ENCODE data around the gene DSCAM. TPM values are rescaled to one million over a fixed set of nuclear protein-coding genes. Genes with fewer than 3 reads are reported as not detected.

The DSCAM gene
- total and polyA plus RNA-seq, 2 experiments from 2014 or later, result 0.07 TPM; not detected in 1

DNA sequence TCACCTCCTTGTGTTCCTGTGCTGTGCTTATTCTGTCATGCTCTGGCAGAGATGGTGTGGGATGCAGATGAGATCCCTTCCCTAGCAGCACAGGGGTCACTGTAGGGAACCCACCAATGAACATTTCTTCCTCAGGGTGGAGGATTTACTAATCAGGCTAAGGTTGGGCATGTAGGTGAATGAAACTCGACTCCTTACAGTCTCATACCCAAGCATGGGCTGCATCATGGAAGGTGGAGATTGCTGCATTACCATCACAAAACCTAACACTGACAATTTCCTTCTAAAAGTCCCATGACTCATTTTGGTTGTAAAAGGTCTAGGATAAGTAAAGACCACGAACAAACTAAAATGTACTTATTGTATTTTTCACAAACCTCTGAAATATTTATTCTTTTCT, 399.9 kb downstream of the DSCAM start (continued):
- TF ChIP-seq, protein P1, sequence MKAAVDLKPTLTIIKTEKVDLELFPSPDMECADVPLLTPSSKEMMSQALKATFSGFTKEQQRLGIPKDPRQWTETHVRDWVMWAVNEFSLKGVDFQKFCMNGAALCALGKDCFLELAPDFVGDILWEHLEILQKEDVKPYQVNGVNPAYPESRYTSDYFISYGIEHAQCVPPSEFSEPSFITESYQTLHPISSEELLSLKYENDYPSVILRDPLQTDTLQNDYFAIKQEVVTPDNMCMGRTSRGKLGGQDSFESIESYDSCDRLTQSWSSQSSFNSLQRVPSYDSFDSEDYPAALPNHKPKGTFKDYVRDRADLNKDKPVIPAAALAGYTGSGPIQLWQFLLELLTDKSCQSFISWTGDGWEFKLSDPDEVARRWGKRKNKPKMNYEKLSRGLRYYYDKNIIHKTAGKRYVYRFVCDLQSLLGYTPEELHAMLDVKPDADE (IDR thresholded peaks at IDR 0.05), result no peak
- TF ChIP-seq ZNF331 (CRISPR knock-in tag; IDR thresholded peaks at IDR 0.05; ENCODE audit: low read depth) (no peak), NANOG (IDR thresholded peaks at IDR 0.05; ENCODE audit: borderline replicate concordance) (no peak), EZH2phosphoT487 (IDR thresholded peaks at IDR 0.05; ENCODE audit: unreplicated experiment) (no peak), CREB1 (CRISPR knock-in tag; IDR thresholded peaks at IDR 0.05; ENCODE audit: low read depth) (no peak), ZNF114 (CRISPR knock-in tag; IDR thresholded peaks at IDR 0.05) (no peak)

DNA sequence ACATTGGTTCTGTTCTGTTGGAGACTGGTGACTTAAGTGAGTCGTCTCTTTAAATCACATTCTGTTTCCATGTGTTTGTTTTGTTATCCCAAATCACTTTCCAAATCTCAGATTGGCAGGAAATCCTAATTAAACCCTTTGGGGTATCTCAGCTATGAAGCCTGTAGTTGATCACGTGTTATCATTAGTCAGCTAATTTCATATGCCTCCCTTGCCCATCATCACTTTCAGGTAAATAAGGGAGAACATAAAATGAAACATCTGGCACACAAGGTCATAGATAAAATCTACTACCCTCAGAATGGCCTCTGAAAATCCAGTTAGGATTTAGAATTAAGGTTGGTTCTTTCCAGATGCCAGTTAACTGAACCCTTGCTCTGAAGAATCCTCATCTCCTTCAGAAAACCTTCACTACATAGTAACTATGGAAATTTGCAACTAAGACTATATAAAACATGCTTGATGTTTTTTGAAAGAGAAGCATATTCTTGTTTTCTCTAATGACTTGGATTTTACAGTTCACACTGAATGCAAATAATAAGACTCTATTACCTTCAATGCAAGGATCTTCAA, 401.5 kb downstream of the DSCAM start:
- no peaks in the 10 kb centered on the region for H3F3A ChIP-seq (replicated peaks; ENCODE audit: low read depth)
- Mint-ChIP-seq H3K27me3 (ENCODE audit: insufficient read depth, low read depth, poor library complexity) (peaks cover 2% of the 10 kb centered on the region), H3K27ac (no peak overlapping the region), H3K36me3 (ENCODE audit: low read depth) (peaks cover 10% of the 10 kb centered on the region; the same call in 1 of the 3 replicates), H3K4me1 (no peaks in the 10 kb centered on the region), H3K4me3 (no peak overlapping the region), H3K9me3 (peaks cover 58% of the 10 kb centered on the region)
- no peak for ATAC-seq
- no peak overlapping the region for H3K4me3 ChIP-seq
- no peak for DNase-seq (ENCODE audit: low spot score)
- H3K79me2 ChIP-seq (replicated peaks; ENCODE audit: insufficient read depth), result no peaks in the 10 kb centered on the region
- H3K9me2 ChIP-seq (ENCODE audit: insufficient read depth), result 0 out of 2 replicates have a peak, but pooled peaks cover 3% of the 10 kb centered on the region
- no peak overlapping the region for H3K4me2 ChIP-seq
- H3K27ac ChIP-seq (ENCODE audit: low read depth), result no peak overlapping the region
- no peaks in the 10 kb centered on the region for H3K36me3 ChIP-seq (ENCODE audit: insufficient read depth)
- no peaks in the 10 kb centered on the region for H3K4me1 ChIP-seq (ENCODE audit: insufficient read depth)
- H3K27me3 ChIP-seq (ENCODE audit: insufficient read depth), result no peaks in the 10 kb centered on the region
- no peaks in the 10 kb centered on the region for H4K20me1 ChIP-seq (replicated peaks; ENCODE audit: insufficient read depth)
- no peak overlapping the region for H2AFZ ChIP-seq
- TF ChIP-seq POLR2AphosphoS5 (IDR thresholded peaks at IDR 0.05; ENCODE audit: low read depth) (no peak), ZNF331 (CRISPR knock-in tag; IDR thresholded peaks at IDR 0.05; ENCODE audit: low read depth) (no peak), STAT1 (IDR thresholded peaks at IDR 0.05; ENCODE audit: unreplicated experiment) (no peak), NANOG (IDR thresholded peaks at IDR 0.05; ENCODE audit: borderline replicate concordance) (no peak), EZH2phosphoT487 (IDR thresholded peaks at IDR 0.05; ENCODE audit: unreplicated experiment) (no peak), CREB1 (CRISPR knock-in tag; IDR thresholded peaks at IDR 0.05; ENCODE audit: low read depth) (no peak), EZH2 (IDR thresholded peaks at IDR 0.05; ENCODE audit: low read depth, unreplicated experiment) (no peak), JUNB (IDR thresholded peaks at IDR 0.05; ENCODE audit: unreplicated experiment) (no peak), ZNF114 (CRISPR knock-in tag; IDR thresholded peaks at IDR 0.05) (no peak)
- TF ChIP-seq, protein P2, sequence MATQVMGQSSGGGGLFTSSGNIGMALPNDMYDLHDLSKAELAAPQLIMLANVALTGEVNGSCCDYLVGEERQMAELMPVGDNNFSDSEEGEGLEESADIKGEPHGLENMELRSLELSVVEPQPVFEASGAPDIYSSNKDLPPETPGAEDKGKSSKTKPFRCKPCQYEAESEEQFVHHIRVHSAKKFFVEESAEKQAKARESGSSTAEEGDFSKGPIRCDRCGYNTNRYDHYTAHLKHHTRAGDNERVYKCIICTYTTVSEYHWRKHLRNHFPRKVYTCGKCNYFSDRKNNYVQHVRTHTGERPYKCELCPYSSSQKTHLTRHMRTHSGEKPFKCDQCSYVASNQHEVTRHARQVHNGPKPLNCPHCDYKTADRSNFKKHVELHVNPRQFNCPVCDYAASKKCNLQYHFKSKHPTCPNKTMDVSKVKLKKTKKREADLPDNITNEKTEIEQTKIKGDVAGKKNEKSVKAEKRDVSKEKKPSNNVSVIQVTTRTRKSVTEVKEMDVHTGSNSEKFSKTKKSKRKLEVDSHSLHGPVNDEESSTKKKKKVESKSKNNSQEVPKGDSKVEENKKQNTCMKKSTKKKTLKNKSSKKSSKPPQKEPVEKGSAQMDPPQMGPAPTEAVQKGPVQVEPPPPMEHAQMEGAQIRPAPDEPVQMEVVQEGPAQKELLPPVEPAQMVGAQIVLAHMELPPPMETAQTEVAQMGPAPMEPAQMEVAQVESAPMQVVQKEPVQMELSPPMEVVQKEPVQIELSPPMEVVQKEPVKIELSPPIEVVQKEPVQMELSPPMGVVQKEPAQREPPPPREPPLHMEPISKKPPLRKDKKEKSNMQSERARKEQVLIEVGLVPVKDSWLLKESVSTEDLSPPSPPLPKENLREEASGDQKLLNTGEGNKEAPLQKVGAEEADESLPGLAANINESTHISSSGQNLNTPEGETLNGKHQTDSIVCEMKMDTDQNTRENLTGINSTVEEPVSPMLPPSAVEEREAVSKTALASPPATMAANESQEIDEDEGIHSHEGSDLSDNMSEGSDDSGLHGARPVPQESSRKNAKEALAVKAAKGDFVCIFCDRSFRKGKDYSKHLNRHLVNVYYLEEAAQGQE (IDR thresholded peaks at IDR 0.05; ENCODE audit: unreplicated experiment), result no peak
- TF ChIP-seq, protein P3, sequence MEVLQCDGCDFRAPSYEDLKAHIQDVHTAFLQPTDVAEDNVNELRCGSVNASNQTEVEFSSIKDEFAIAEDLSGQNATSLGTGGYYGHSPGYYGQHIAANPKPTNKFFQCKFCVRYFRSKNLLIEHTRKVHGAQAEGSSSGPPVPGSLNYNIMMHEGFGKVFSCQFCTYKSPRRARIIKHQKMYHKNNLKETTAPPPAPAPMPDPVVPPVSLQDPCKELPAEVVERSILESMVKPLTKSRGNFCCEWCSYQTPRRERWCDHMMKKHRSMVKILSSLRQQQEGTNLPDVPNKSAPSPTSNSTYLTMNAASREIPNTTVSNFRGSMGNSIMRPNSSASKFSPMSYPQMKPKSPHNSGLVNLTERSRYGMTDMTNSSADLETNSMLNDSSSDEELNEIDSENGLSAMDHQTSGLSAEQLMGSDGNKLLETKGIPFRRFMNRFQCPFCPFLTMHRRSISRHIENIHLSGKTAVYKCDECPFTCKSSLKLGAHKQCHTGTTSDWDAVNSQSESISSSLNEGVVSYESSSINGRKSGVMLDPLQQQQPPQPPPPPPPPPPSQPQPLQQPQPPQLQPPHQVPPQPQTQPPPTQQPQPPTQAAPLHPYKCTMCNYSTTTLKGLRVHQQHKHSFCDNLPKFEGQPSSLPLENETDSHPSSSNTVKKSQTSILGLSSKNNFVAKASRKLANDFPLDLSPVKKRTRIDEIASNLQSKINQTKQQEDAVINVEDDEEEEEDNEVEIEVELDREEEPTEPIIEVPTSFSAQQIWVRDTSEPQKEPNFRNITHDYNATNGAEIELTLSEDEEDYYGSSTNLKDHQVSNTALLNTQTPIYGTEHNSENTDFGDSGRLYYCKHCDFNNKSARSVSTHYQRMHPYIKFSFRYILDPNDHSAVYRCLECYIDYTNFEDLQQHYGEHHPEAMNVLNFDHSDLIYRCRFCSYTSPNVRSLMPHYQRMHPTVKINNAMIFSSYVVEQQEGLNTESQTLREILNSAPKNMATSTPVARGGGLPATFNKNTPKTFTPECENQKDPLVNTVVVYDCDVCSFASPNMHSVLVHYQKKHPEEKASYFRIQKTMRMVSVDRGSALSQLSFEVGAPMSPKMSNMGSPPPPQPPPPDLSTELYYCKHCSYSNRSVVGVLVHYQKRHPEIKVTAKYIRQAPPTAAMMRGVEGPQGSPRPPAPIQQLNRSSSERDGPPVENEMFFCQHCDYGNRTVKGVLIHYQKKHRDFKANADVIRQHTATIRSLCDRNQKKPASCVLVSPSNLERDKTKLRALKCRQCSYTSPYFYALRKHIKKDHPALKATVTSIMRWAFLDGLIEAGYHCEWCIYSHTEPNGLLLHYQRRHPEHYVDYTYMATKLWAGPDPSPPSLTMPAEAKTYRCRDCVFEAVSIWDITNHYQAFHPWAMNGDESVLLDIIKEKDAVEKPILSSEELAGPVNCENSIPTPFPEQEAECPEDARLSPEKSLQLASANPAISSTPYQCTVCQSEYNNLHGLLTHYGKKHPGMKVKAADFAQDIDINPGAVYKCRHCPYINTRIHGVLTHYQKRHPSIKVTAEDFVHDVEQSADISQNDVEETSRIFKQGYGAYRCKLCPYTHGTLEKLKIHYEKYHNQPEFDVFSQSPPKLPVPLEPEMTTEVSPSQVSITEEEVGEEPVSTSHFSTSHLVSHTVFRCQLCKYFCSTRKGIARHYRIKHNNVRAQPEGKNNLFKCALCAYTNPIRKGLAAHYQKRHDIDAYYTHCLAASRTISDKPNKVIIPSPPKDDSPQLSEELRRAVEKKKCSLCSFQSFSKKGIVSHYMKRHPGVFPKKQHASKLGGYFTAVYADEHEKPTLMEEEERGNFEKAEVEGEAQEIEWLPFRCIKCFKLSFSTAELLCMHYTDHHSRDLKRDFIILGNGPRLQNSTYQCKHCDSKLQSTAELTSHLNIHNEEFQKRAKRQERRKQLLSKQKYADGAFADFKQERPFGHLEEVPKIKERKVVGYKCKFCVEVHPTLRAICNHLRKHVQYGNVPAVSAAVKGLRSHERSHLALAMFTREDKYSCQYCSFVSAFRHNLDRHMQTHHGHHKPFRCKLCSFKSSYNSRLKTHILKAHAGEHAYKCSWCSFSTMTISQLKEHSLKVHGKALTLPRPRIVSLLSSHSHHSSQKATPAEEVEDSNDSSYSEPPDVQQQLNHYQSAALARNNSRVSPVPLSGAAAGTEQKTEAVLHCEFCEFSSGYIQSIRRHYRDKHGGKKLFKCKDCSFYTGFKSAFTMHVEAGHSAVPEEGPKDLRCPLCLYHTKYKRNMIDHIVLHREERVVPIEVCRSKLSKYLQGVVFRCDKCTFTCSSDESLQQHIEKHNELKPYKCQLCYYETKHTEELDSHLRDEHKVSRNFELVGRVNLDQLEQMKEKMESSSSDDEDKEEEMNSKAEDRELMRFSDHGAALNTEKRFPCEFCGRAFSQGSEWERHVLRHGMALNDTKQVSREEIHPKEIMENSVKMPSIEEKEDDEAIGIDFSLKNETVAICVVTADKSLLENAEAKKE (CRISPR knock-in tag; IDR thresholded peaks at IDR 0.05), result no peak
- TF ChIP-seq, protein P1 (IDR thresholded peaks at IDR 0.05), result no peak

Data from GM23338 (cell line).